Activated naive CD4-positive, alpha-beta T cell treated with anti-CD3 and anti-CD28 coated beads, Interleukin-2, amount 50 U/mL, for 16 hours (primary cell): ENCODE measurements around the gene MNT.
A peak's percentile ranks its signal among the peaks of the same experiment; 100 is the strongest.

Experiments used
- DNase-seq: peaks from one replicate; pipeline ENCODE4 v3.0.0-alpha.2; 2020

Gene MNT

GRCh38 chr17:2362881-2363280, 38.0 kb downstream of the MNT start:
- no peak for DNase-seq

- DNase-seq: no peak
These were observed 38.4 kb downstream of the MNT start for GRCh38 chr17:2362416-2362815.

GRCh38 chr17:2362016-2362415, 38.8 kb downstream of the MNT start:
- no peak for DNase-seq

GRCh38 chr17:2361010-2361760, 39.7 kb downstream of the MNT start:
- DNase-seq: no peak

- DNase-seq: no peak
These were observed 42.9 kb downstream of the MNT start for GRCh38 chr17:2357931-2358434.

- no peak for DNase-seq
These were observed 43.6 kb downstream of the MNT start for GRCh38 chr17:2357237-2357636.

- no peak for DNase-seq
These were observed 46.5 kb downstream of the MNT start for GRCh38 chr17:2354311-2354710.

- no peak for DNase-seq
These were observed 49.6 kb downstream of the MNT start for GRCh38 chr17:2351269-2351668.

- no peak for DNase-seq
These were observed 52.8 kb downstream of the MNT start for GRCh38 chr17:2347805-2348685.

GRCh38 chr17:2346475-2346874, 54.4 kb downstream of the MNT start:
- no peak for DNase-seq

GRCh38 chr17:2344528-2344927, 56.3 kb downstream of the MNT start:
- DNase-seq: no peak

- DNase-seq: no peak
These were observed 57.4 kb downstream of the MNT start for GRCh38 chr17:2343421-2343820.

- DNase-seq: no peak
These were observed 62.6 kb downstream of the MNT start for GRCh38 chr17:2338315-2338657.

- DNase-seq: peak; percentile 55
These were observed 63.1 kb downstream of the MNT start for GRCh38 chr17:2337544-2338314.

GRCh38 chr17:2336852-2337543, 63.9 kb downstream of the MNT start, which contains the start of gene SGSM2:
Gene SGSM2, plus strand, starts transcription at chr17:2337501. Its CDS starts 188 bp downstream, at chr17:2337689.
- peak; percentile 80 for DNase-seq

GRCh38 chr17:2336215-2336851, 64.5 kb downstream of the MNT start, which contains the start of gene TSR1:
Gene TSR1, minus strand, starts transcription at chr17:2336457. Its CDS starts 30 bp downstream, at chr17:2336427.
- peak; percentile 92 for DNase-seq

GRCh38 chr17:2335726-2336214, 65.1 kb downstream of the MNT start:
- no peak for DNase-seq
